SU-DHL-6 (cell line): ENCODE measurements around the gene PLPP7.

Experiments
- EZH2phosphoT487 ChIP-seq: fragments of 200-600 bp; sonication (generic), shearing (Covaris generic); conservative IDR thresholded peaks from 2 replicates; pipeline ENCODE4 v1.6.1; 2018; ENCODE audit warnings: mild to moderate bottlenecking, antibody characterized with exemption, low read length, moderate library complexity, mixed read lengths
- TF ChIP-seq, protein P1 (sequence below): fragments of 200-600 bp; sonication (generic); IDR thresholded peaks from one replicate; pipeline ENCODE4 v1.5.1; 2017; ENCODE audit warnings: antibody characterized with exemption, mild to moderate bottlenecking, low read length, moderate library complexity; ENCODE audit not compliant: insufficient read depth, poor library complexity, severe bottlenecking

DNA sequence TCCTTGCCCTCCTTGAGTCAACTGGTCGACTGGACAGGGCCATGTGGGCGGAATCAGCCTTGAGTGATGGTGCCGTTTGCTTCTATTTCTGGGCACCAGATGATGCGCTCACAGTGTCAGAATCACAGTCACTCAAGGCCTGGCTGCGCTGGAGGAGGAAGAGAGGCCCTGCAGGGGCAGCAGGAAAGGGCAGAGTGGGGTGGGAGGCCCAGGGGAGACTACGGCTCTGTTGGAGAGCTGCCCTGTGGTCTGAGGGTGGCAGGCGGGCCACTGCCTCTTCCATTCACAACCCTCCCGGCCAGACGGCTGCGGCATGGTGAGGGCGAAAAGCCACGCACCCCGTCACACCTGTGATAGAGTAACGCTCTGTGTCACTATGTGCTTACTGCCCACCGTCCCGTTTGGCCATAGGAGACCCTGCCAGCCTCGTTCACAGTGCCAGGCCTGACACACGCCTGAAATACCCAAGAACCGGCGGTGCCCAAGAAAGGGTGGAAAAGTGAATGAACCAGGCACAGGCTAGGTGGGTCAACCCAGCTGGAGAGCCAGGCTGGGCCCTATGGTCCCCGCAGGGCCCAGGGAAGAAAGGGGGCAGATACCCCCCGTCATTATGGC is 9.9 kb downstream of the PLPP7 start:
- TF ChIP-seq, protein P1, sequence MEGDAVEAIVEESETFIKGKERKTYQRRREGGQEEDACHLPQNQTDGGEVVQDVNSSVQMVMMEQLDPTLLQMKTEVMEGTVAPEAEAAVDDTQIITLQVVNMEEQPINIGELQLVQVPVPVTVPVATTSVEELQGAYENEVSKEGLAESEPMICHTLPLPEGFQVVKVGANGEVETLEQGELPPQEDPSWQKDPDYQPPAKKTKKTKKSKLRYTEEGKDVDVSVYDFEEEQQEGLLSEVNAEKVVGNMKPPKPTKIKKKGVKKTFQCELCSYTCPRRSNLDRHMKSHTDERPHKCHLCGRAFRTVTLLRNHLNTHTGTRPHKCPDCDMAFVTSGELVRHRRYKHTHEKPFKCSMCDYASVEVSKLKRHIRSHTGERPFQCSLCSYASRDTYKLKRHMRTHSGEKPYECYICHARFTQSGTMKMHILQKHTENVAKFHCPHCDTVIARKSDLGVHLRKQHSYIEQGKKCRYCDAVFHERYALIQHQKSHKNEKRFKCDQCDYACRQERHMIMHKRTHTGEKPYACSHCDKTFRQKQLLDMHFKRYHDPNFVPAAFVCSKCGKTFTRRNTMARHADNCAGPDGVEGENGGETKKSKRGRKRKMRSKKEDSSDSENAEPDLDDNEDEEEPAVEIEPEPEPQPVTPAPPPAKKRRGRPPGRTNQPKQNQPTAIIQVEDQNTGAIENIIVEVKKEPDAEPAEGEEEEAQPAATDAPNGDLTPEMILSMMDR = no peak
- no peak for TF ChIP-seq EZH2phosphoT487
